ENCODE results near the gene USP35.
"Not testable (repeated sequence)": the region's sequence is repeated elsewhere in the genome, so short reads cannot be mapped to it uniquely, and the experiment has no call there.

Gene USP35

GRCh38 chr11:78168539-78169477, 19.9 kb upstream of the USP35 start:
- DNase-seq, result no peak

- no peak for DNase-seq
These were observed 18.3 kb upstream of the USP35 start for GRCh38 chr11:78170413-78170812.

- DNase-seq, result no peak
These were observed 17.7 kb upstream of the USP35 start for GRCh38 chr11:78170874-78171549.

- DNase-seq, result no peak
These were observed 16.8 kb upstream of the USP35 start for GRCh38 chr11:78171951-78172350.

- DNase-seq, result not testable (repeated sequence)
These were observed 12.9 kb upstream of the USP35 start for GRCh38 chr11:78175862-78176261.

- no peak for DNase-seq
These were observed 12.0 kb upstream of the USP35 start for GRCh38 chr11:78176605-78177141.

- no peak for DNase-seq
These were observed 11.5 kb upstream of the USP35 start for GRCh38 chr11:78177216-78177615.

- no peak for DNase-seq
These were observed 9.2 kb upstream of the USP35 start for GRCh38 chr11:78179459-78180071.

- DNase-seq, result no peak
These were observed 8.0 kb upstream of the USP35 start for GRCh38 chr11:78180751-78181150.

- no peak for DNase-seq
These were observed 7.5 kb upstream of the USP35 start for GRCh38 chr11:78181185-78181584.

- DNase-seq, result no peak
These were observed 1.1 kb upstream of the USP35 start for GRCh38 chr11:78187366-78188285.

- DNase-seq, result no peak
These were observed 530 bp downstream of the USP35 start for GRCh38 chr11:78189174-78189724.

GRCh38 chr11:78189851-78190250, 1.1 kb downstream of the USP35 start:
- no peak for DNase-seq

- no peak for DNase-seq
These were observed 1.7 kb downstream of the USP35 start for GRCh38 chr11:78190374-78190773.

- DNase-seq, result no peak
These were observed 2.3 kb downstream of the USP35 start for GRCh38 chr11:78190871-78191538.

GRCh38 chr11:78192223-78192719, 3.6 kb downstream of the USP35 start:
- no peak for DNase-seq

GRCh38 chr11:78192911-78193351, 4.2 kb downstream of the USP35 start:
- no peak for DNase-seq

GRCh38 chr11:78193806-78194205, 5.1 kb downstream of the USP35 start:
- DNase-seq, result no peak

- no peak for DNase-seq
These were observed 5.8 kb downstream of the USP35 start for GRCh38 chr11:78194490-78194889.

GRCh38 chr11:78195917-78196560, 7.3 kb downstream of the USP35 start:
- peak; percentile 46 for DNase-seq

Measured in retina (tissue), 1 donor.